ENCODE results near the gene FXYD3.

Gene FXYD3

GRCh38 chr19:35104361-35104760 is 11.3 kb upstream of the FXYD3 start:
- no peak for TF ChIP-seq RARB (CRISPR knock-in tag; IDR thresholded peaks at IDR 0.05)
- TF ChIP-seq GLIS3 (CRISPR knock-in tag; IDR thresholded peaks at IDR 0.05), result no peak
- TF ChIP-seq CREB5 (CRISPR knock-in tag; IDR thresholded peaks at IDR 0.05; ENCODE audit: low read depth), result no peak
- no peak for TF ChIP-seq TOX (CRISPR knock-in tag; IDR thresholded peaks at IDR 0.05; ENCODE audit: borderline replicate concordance)
- no peak for TF ChIP-seq OSR1 (CRISPR knock-in tag; IDR thresholded peaks at IDR 0.05)
- TF ChIP-seq ISL1 (CRISPR knock-in tag; IDR thresholded peaks at IDR 0.05), result no peak
- TF ChIP-seq ZNF70 (CRISPR knock-in tag; IDR thresholded peaks at IDR 0.05), result no peak
- no peak for TF ChIP-seq ZFP30 (CRISPR knock-in tag; IDR thresholded peaks at IDR 0.05)
- no peak for TF ChIP-seq TCF4 (CRISPR knock-in tag; IDR thresholded peaks at IDR 0.05; ENCODE audit: borderline replicate concordance)
- TF ChIP-seq CSRNP3 (CRISPR knock-in tag; IDR thresholded peaks at IDR 0.05), result no peak
- no peak for TF ChIP-seq ZFP3 (CRISPR knock-in tag; IDR thresholded peaks at IDR 0.05)
- TF ChIP-seq ZNF565 (CRISPR knock-in tag; conservative IDR thresholded peaks at IDR 0.05; ENCODE audit: low read depth), result no peak
- TF ChIP-seq TSHZ2 (CRISPR knock-in tag; IDR thresholded peaks at IDR 0.05), result no peak
- TF ChIP-seq PATZ1 (CRISPR knock-in tag; IDR thresholded peaks at IDR 0.05; ENCODE audit: borderline replicate concordance), result no peak
- TF ChIP-seq ESRRG (CRISPR knock-in tag; IDR thresholded peaks at IDR 0.05), result no peak
- no peak for ATAC-seq

- TF ChIP-seq POU6F1 (CRISPR knock-in tag; IDR thresholded peaks at IDR 0.05; ENCODE audit: borderline replicate concordance, low read depth), result no peak
- TF ChIP-seq ZNF8 (CRISPR knock-in tag; IDR thresholded peaks at IDR 0.05), result no peak
- no peak for TF ChIP-seq CREB5 (CRISPR knock-in tag; IDR thresholded peaks at IDR 0.05; ENCODE audit: low read depth)
- no peak for TF ChIP-seq ESRRG (CRISPR knock-in tag; IDR thresholded peaks at IDR 0.05)
Observed at GRCh38 chr19:35105047-35105410, 10.6 kb upstream of the FXYD3 start.

GRCh38 chr19:35105411-35106290 is 10.0 kb upstream of the FXYD3 start:
- TF ChIP-seq ZC3H10 (CRISPR knock-in tag; IDR thresholded peaks at IDR 0.05) (no peak), SNAI2 (CRISPR knock-in tag; IDR thresholded peaks at IDR 0.05) (no peak)
- no peak for ATAC-seq

More at GRCh38 chr19:35105047-35105410, 10.6 kb upstream of the FXYD3 start:
- no peak for ATAC-seq

Measured in SK-N-SH treated with all-trans-retinoic acid at 6 μM for 48 hours (cell line).